GM19240 (cell line): ENCODE measurements around the gene TCHHL1.

Experiments used
- DNase-seq: peaks from one replicate; pipeline ENCODE4 v3.0.0; 2011; ENCODE audit warnings: low spot score; ENCODE audit not compliant: insufficient read length

Gene TCHHL1

GRCh38 chr1:152089014-152089674, at the start of gene TCHHL1:
TCHHL1 (minus strand) TSS chr1:152089064; CDS start chr1:152088143, 921 bp downstream.
- no peak for DNase-seq

DNA sequence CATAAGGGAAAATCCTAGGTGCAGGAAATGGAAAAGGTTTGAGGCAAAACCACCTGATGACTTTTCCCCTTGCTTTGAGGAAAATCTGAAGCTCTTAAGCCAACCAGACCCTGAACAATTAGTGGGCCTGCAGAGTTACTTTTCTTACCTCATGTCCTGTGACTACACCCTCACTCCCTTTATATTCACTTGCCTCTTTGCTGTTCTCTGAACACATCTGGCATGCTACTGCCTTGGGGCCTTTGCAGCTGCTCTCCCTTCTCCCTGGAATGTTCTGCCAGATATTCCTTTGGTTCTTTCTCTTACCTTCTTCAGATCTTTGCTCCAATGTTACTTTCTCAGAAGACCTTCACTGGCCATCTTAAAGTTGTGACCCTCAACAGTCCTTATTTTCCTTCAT, 48.4 kb upstream of the TCHHL1 start:
- DNase-seq = no peak

- no peak for DNase-seq
These were observed 41.3 kb upstream of the TCHHL1 start for GRCh38 chr1:152130186-152130585.

- DNase-seq = no peak
These were observed 38.8 kb upstream of the TCHHL1 start for GRCh38 chr1:152127673-152128072.

- DNase-seq = no peak
These were observed 37.1 kb upstream of the TCHHL1 start for GRCh38 chr1:152125834-152126443.

DNA sequence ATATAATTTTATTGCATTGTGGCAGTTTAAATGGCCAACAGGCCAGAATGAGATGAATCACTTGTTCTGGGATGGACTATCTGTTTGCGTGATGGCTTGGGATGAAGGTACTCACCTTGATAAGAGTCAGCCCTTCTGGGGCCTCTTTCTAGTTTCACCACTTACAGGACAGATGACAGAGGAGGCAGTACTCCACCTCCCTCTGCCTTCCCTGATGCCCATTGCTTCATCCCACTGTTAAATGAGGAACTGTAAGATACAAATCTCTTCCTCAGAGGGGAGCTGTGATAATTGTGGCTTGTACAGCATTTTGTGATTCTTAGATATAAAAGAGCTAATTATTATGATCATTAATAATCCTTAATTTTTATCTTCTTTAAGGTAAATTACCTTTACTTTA, 30.1 kb upstream of the TCHHL1 start:
- no peak for DNase-seq

- no peak for DNase-seq
These were observed 26.5 kb upstream of the TCHHL1 start, which contains the start of gene TCHH for GRCh38 chr1:152115344-152115743. TCHH (minus strand) TSS chr1:152115444; CDS start chr1:152114080, 1,364 bp downstream.

DNA sequence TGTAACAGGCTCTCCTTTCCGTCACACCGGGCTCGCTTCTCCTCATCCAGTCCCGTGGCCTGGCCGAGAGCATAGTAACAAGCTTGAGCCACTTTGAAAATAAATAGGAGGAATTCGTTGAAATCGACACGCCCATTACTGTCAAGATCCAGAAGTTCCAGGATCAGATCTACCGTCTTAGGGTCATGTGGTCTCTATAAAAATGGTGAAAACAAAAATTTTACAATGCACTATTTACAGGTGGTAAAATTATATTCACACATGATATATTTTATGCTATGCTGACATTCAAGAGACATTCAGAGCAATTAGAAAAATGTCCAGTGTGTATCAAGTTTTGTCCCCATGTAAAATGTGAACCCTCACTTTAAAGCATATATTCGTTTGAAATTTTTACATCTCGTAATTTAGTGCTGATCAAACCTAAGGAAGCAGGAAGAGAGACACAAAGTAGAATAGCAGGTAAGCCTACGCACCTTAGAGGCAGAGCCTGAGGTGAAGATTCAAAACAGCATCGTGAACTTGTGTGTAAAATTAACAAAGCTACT, 24.1 kb upstream of the TCHHL1 start:
- no peak for DNase-seq

- no peak for DNase-seq
These were observed 23.4 kb upstream of the TCHHL1 start for GRCh38 chr1:152112101-152112884.

- DNase-seq = no peak
These were observed 22.7 kb upstream of the TCHHL1 start for GRCh38 chr1:152111515-152111968.

DNA sequence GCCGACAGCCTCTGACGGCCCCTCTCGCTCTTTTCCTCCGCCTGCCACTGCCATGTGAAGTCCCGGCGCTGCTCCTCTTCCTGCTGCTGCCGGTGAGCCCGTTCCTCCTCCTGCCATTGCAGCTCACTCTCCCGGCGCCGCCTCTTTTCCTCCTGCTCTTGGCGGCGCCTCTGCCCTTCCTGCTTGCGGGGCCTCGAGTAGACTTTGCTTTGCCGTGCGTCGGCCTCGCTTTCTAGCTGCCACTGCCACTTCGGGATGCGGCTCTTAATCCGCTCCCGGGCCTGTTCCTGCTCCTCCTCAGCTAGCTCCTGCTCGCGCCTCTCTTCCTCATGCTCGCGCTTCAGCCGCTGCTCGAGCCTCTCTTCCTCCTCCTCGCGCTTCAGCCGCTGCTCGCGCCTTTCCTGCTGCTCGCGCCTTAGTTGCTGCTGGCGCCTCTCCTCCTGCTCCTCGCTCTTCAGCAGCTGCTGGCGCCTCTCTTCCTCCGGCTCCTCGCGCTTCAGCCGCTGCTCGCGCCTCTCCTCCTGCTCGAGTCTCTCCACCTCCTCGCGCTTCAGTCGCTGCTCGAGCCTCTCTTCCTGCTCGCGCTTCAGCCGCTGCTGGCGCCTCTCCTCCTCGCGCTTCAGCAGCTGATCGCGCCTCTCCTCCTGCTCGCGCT, 22.1 kb upstream of the TCHHL1 start:
- no peak for DNase-seq

DNA sequence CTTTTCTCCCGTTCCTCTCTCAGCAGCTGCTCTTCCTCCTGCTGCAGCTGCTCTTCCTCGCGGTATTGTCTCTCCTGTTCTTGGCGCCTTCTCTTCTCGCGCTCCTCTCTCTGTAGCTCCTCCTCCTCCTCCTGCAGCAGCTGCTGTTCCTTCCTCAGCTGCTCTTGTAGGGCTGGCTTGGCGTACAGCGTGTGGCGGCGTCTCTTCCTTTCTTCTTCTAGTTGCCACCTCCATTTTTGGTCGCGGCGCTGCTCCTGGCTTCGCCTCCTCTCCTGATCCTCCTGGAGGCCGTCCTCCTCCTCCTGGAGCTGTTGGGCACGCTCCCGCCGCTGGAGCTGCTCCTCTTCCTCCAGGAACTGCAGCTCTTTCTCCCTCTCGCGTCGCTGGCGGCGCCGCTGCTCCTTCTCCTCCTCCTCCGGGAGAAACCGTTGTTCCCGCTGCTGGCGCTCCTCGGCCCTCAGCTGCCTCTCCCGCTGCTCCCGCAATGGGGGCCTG, 21.5 kb upstream of the TCHHL1 start:
- DNase-seq = no peak

DNA sequence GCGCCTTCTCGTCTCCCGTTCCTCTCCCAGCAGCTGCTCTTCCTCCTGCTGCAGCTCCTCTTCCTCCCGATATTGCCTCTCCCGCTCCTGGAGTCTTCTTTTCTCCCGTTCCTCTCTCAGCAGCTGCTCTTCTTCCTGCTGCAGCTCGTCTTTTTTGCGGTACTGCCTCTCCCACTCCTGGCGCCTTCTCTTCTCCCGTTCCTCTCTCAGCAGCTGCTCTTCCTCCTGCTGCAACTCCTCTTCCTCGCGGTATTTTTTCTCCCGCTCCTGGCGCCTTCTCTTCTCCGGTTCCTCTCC, 21.1 kb upstream of the TCHHL1 start:
- no peak for DNase-seq

GRCh38 chr1:152109231-152109997, 20.6 kb upstream of the TCHHL1 start:
- DNase-seq = no peak

DNA sequence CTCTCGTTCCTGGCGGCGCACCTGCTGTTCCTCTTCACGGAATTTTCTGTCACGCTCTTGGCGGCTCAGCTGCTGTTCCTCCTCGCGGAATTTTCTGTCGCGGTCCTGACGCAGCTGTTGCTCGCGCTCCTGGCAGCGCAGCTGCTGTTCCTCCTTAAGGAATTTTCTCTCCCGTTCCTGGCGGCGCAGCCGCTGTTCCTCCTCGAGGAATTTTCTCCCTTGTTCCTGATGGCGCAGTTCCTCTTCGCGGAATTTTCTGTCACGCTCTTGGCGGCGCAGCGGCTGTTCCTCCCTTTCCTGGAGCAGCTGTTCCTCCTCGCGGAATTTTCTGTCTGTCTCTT, 20.0 kb upstream of the TCHHL1 start:
- no peak for DNase-seq

GRCh38 chr1:152107984-152108881, 19.4 kb upstream of the TCHHL1 start:
- no peak for DNase-seq

- DNase-seq = no peak
These were observed 18.4 kb upstream of the TCHHL1 start for GRCh38 chr1:152107031-152107983.

DNA sequence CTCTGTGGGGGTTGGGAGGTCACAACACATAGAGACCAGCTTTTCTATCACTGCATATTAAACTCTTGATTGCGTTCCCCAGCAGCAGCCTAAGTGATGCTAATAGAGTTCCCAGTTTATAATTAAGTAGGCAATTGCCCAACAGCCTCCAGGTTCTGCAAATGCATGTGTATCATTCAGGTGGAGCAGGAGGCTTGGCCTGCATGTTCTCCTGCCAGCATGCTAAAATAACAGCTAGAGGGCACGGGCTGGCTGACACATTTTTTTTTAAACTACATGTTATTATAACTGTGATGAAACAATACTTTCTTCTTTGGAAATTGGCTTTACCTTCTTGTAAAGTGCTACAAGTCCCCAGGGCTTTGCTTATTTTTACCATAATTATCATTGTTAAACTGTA, 16.0 kb upstream of the TCHHL1 start:
- DNase-seq = no peak

DNA sequence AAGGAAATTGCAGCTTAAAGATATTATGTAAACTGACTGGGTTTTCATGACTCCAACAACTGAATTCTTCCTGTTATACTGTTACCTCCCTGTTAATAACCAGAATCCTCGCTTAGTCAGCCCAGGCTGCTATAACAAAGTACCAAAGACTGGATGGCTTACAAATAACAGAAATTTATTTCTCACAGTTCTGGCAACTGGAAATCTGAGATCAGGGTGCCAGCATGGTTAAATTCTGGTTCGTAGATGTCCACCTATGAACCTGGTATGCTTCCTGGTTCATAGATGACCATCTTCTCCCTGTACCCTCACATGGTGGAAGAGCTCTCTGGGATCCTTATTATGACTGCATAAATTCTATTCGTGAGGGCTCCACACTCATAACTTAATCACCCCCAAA, 8.1 kb upstream of the TCHHL1 start:
- no peak for DNase-seq
